Endometrial microvascular endothelial cells (primary cell): ENCODE results near the gene NGDN. TPM values are rescaled to one million over a fixed set of nuclear protein-coding genes. Genes with fewer than 3 reads are reported as not detected.
"Not testable (repeated sequence)": the region's sequence is repeated elsewhere in the genome, so short reads cannot be mapped to it uniquely, and the experiment has no call there.

ENCODE experiments used
- in situ Hi-C: cut with HindIII; loops from 2 replicates; pipeline ENCODE4 v1.10.0; 2017; ENCODE audit warnings: low sequenced_read_pairs, low pct_unique_long_range_greater_than_20kb; ENCODE audit errors: inconsistent ontology term
- total RNA-seq: library from RNA; depleted of rRNA; stranded (reverse); fragments of >200 nt; gene quantifications from one replicate; pipeline ENCODE4 v1.2.3, GENCODE V29; 2015; ENCODE audit errors: inconsistent ontology term

The NGDN gene
- total RNA-seq = 38.7 TPM

- in situ Hi-C loops = no loop called here
These were observed at the start of gene NGDN for GRCh38 chr14:23469127-23469905. Gene NGDN (plus strand): TSS chr14:23469703. CDS start chr14:23469716, 13 bp downstream.

- in situ Hi-C loops = no loop called here
These were observed 47.9 kb upstream of the NGDN start for GRCh38 chr14:23421594-23421993.

- in situ Hi-C loops = no loop called here
These were observed 45.8 kb upstream of the NGDN start for GRCh38 chr14:23423657-23424056.

- in situ Hi-C loops = no loop called here
These were observed 44.3 kb upstream of the NGDN start for GRCh38 chr14:23425169-23425568.

GRCh38 chr14:23425798-23426197 lies 43.7 kb upstream of the NGDN start:
- in situ Hi-C loops = not testable (repeated sequence)

- in situ Hi-C loops = no loop called here
These were observed 40.6 kb upstream of the NGDN start for GRCh38 chr14:23428686-23429495.

GRCh38 chr14:23430016-23430722 lies 39.3 kb upstream of the NGDN start:
- in situ Hi-C loops = no loop called here

- in situ Hi-C loops = no loop called here
These were observed 38.8 kb upstream of the NGDN start for GRCh38 chr14:23430723-23431085.

GRCh38 chr14:23431486-23431885 lies 38.0 kb upstream of the NGDN start:
- in situ Hi-C loops = no loop called here

- in situ Hi-C loops = no loop called here
These were observed 37.2 kb upstream of the NGDN start for GRCh38 chr14:23432102-23432925.

GRCh38 chr14:23432946-23433345 lies 36.6 kb upstream of the NGDN start:
- in situ Hi-C loops = no loop called here

- in situ Hi-C loops = no loop called here
These were observed 36.0 kb upstream of the NGDN start for GRCh38 chr14:23433457-23433856.

- in situ Hi-C loops = no loop called here
These were observed 34.8 kb upstream of the NGDN start for GRCh38 chr14:23434488-23435222.

GRCh38 chr14:23435543-23436326 lies 33.8 kb upstream of the NGDN start, which contains the start of gene MYH7:
Gene MYH7 (minus strand): TSS chr14:23435660. CDS start chr14:23433732, 1,928 bp downstream.
- in situ Hi-C loops = no loop called here

GRCh38 chr14:23436327-23437132 lies 33.0 kb upstream of the NGDN start:
- in situ Hi-C loops = no loop called here
